Fibroblast of mammary gland (primary cell): ENCODE results near the gene RBPJ.
"Not testable (repeated sequence)": the region's sequence is repeated elsewhere in the genome, so short reads cannot be mapped to it uniquely, and the experiment has no call there.

Experiments used
- DNase-seq: peaks from one replicate; pipeline ENCODE4 v3.0.0-alpha.2; 2010; ENCODE audit warnings: low read depth
- H3K4me3 ChIP-seq: 2 replicates; pipeline ENCODE4 v1.5.1; 2011; ENCODE audit warnings: low read depth, mild to moderate bottlenecking, low read length, moderate library complexity; ENCODE audit not compliant: control insufficient read depth
- TF ChIP-seq, protein P1 (sequence below): conservative IDR thresholded peaks from 2 replicates; pipeline ENCODE4 v1.5.1; 2011; ENCODE audit warnings: low read depth, low read length, inconsistent platforms; ENCODE audit not compliant: control insufficient read depth, insufficient read depth

Gene RBPJ

DNA sequence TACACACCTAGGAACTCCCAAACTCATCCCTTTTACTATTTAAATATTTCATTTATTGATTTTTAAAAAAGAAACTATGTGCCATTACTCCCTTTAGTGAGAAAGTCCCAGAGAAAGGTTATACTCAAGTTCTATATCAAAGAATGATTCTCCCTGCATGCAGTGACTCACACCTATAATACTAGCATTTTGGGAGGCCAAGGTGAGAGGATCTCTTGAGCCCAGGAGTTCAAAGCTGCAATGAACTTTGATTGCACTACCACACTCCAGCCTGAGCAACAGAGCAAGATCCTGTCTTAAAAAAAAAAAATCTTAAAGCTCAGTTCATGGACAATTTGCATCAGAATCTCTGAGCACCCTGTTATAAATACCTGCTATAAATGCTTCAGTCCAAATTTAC lies 9.2 kb upstream of the RBPJ start:
- H3K4me3 ChIP-seq = no peak overlapping the region
- DNase-seq = no peak
- TF ChIP-seq, protein P1, sequence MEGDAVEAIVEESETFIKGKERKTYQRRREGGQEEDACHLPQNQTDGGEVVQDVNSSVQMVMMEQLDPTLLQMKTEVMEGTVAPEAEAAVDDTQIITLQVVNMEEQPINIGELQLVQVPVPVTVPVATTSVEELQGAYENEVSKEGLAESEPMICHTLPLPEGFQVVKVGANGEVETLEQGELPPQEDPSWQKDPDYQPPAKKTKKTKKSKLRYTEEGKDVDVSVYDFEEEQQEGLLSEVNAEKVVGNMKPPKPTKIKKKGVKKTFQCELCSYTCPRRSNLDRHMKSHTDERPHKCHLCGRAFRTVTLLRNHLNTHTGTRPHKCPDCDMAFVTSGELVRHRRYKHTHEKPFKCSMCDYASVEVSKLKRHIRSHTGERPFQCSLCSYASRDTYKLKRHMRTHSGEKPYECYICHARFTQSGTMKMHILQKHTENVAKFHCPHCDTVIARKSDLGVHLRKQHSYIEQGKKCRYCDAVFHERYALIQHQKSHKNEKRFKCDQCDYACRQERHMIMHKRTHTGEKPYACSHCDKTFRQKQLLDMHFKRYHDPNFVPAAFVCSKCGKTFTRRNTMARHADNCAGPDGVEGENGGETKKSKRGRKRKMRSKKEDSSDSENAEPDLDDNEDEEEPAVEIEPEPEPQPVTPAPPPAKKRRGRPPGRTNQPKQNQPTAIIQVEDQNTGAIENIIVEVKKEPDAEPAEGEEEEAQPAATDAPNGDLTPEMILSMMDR = no peak

DNA sequence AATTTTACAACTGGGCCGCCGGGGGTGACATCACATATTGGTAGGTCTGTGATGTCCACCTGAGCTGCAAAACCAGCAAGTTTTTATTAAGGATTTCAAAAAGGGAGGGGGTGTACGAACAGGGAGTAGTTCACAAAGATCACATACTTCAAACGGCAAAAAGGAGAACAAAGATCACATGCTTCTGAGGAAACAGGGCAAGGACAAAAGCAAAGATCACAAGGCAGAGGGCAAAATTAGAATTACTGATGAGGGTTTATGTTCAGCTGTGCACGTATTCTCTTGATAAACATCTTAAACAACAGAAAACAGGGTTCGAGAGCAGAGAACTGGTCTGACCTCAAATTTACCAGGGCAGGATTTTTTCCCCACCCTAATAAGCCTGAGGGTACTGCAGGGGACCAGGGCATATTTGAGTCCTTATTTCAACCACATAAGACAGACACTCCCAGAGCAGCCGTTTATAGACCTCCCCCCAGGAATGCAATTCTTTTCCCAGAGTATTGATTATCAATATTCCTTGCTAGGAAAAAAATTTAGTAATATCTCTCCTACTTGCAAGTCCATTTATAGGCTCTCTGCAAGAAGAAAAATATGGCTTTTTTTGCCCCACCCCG lies 5.4 kb upstream of the RBPJ start:
- not testable (repeated sequence) for H3K4me3 ChIP-seq, DNase-seq

DNA sequence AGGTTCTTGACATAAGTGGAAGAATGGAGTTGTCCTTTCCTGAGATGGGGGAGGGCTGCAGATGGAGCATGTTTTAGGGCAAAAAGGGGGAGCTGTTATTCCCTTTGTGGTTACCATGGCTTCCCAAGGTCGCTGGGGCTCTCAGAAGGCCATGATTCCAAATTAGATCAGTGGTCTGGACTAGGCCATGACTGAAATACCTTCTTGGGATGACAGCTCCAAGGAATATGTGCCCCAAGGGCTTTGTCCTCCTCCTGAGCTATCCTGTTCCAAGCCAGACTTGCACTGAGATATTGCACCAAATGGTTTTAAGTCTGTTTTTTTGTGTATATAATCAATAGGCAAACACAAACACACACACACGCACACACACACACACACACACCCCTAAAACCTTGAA lies 3.0 kb upstream of the RBPJ start:
- DNase-seq = no peak
- TF ChIP-seq, protein P1 = no peak
- no peak overlapping the region for H3K4me3 ChIP-seq

DNA sequence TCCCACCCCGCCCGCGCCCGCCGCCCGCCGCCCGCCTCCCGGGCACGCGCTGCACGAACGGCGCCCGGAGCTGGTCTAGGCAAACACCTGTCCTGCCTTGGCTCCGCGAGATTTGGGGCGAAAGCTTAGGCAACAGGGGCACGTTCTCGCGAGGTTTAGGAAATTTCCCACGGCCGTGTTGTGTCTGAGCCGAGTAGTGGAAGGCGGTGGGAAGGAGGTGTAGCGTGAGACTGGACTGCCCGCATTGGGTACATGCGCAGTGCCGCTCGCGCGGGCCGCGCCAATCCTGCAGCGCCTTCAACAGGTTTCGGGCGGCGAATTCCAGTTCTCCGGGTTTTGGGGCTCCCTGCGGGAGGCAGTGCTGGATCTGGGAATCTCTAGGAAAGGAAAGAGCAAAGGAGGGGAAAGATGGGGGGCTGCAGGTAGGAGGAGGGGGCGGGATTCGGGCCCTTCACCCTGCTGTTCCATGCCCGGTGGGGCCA lies 1.3 kb upstream of the RBPJ start:
- peak; percentile 100 for DNase-seq
- peak overlapping the region; percentile 73 for H3K4me3 ChIP-seq
- TF ChIP-seq, protein P1 = no peak

DNA sequence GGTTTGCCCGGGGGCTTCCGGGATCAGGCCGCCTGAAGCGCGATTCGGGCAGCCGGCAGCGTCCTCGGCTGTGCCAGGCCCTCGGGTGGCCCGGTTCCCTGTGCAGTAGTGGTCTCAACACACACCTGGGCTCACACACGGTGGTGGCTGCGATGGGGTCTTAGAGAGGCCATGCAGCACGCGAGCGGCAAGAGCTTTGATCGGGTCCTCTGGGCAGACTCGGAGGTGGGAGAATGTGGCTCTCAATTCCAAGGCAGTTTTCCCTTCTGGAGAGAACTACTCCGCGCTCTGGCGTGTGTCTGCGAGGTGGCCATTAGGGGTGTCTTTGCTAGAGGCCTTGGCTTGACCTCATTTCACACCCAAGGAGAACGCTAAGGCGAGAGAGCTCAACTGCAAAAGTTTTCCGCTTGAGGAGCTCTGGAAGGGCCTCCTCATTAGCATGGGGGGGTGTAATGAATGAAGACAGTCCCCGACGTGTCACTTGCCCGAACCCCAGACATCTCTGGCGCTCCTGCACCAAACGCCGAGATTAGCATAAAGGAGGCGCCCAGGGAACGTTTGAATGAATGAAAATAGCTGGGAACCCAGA lies 771 bp upstream of the RBPJ start:
- H3K4me3 ChIP-seq = peak overlapping the region; percentile 73
- TF ChIP-seq, protein P1 = no peak
- peak; percentile 33 for DNase-seq

DNA sequence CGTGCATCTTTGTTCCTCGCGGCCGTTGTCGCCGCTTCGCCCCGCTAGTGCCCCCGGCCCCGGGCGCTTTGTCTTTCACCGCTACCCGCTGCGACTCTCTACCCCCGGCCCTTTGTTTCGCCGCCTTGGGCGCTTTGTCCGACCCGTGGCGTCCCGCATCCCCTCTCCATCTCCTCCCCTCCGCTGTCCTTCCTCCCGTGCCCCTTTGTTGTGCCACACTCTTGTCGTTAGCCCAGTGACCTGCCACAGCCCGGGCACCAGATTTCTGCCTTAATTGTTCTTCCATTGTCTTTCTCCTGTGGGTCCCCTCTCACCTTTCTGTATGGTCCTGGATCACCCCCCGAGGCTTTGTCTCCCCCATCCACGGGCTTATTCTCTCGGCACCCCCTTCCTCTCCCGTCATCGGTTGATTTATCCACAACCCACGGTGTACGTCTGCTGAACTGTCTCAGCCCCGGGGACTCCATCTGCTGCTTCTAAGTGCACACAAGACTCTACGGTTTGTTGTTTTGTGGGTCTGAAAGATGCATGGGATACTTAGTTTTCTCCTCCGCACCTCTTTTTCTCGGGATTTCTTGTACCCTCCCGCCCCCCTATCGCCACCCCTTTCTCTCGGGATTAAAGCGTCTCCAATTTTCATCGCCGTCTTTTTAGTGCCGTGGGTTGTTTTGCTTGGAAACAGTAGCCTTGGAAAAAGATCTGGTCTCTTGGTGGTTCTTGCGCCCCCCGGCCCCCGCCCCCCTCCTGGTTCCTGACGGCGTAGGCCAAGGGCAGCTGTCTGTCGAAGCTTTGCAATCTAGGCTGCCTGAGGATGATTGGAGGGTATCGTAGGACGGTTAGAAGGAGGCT lies 783 bp downstream of the RBPJ start:
- DNase-seq = no peak
- TF ChIP-seq, protein P1 = no peak
- peak overlapping the region; percentile 91 for H3K4me3 ChIP-seq

DNA sequence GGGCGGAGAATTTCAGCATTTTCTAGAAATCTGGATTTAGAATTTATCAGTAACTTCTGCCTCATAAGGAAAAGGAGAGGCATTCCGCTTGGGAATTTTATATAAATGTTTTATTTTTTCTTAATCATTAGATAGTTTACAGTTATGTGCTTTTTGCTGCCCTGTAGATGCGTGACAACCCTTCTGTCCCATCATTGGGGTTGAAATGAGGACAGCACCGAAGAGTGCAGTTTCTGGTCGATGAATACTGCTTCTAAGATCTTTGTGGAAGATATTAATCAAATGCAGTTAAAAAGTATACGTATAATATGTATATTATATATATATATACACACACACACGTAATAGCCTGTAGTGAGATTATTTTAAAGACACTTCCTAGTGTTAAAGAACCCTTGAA lies 1.5 kb downstream of the RBPJ start:
- DNase-seq = no peak
- TF ChIP-seq, protein P1 = no peak
- peak overlapping the region; percentile 91 for H3K4me3 ChIP-seq
